Activated T-helper 1 cell treated with anti-CD3 and anti-CD28 coated beads, Interleukin-12 subunit alpha, Interleukin-12 subunit beta, Interleukin-2, Interleukin-4 antibody, amounts not matched to agents 30 ng/mL and 10 ng/mL and 1 ng/mL, durations not matched to agents 14 hours and 24 hours and 36 hours (primary cell): ENCODE results near the gene CD2. TPM values are rescaled to one million over a fixed set of nuclear protein-coding genes. Genes with fewer than 3 reads are reported as not detected.
A peak's percentile ranks its signal among the peaks of the same experiment; 100 is the strongest.
"Not testable (repeated sequence)": the region's sequence is repeated elsewhere in the genome, so short reads cannot be mapped to it uniquely, and the experiment has no call there.

ENCODE experiments used
- DNase-seq: peaks from one replicate; pipeline ENCODE4 v3.0.0; 2021; ENCODE audit warnings: low spot score
- H3K27ac Mint-ChIP-seq: one replicate; pipeline ENCODE4 v1.8.0; 2021; ENCODE audit warnings: mild to moderate bottlenecking, mixed read lengths
- H3K27me3 Mint-ChIP-seq: one replicate; pipeline ENCODE4 v1.8.0; 2022; ENCODE audit warnings: mild to moderate bottlenecking, moderate library complexity, mixed read lengths; ENCODE audit not compliant: insufficient read depth
- H3K36me3 Mint-ChIP-seq: one replicate; pipeline ENCODE4 v1.8.0; 2021; ENCODE audit warnings: low read depth, mixed read lengths
- H3K4me1 Mint-ChIP-seq: one replicate; pipeline ENCODE4 v1.8.0; 2021; ENCODE audit warnings: low read depth, mixed read lengths
- H3K4me3 Mint-ChIP-seq: one replicate; pipeline ENCODE4 v1.8.0; 2021; ENCODE audit warnings: mild to moderate bottlenecking, moderate library complexity, mixed read lengths
- H3K9me3 Mint-ChIP-seq: one replicate; pipeline ENCODE4 v1.8.0; 2021; ENCODE audit warnings: mixed read lengths
- intact Hi-C: fragments of 100-400 bp; cut with micrococcal nuclease; formaldehyde crosslinking; loops from one replicate; pipeline ENCODE4 v1.15.1; 2024
- total RNA-seq: library from RNA; stranded (reverse); gene quantifications from 2 replicates; pipeline ENCODE4 v1.2.3, GENCODE V29; 2022

CD2 gene
- total RNA-seq, 1 donor from 2014 or later, result 651 TPM

DNA sequence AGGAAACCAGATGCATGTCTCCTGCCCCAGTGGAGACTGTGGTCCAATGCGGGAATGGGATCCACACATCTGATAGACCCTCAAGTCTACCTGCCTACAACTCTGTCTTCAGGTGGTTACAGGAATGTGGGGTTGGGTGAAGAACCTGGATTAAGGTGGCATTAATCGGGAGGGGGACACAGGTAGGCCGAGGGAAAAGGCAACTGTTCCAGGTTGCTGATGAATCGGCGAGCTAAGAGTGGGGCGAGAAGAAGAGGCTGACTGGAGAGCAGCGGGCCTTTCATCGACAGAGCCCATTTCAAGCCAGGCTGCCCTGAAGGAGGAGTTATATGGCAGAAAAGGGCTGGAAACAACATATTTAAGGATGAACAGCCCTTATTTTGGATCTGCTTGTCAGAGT lies 836 bp downstream of the CD2 start:
- intact Hi-C loops, result loop anchor here (2.0 kb wide), 1 partner anchor 14 kb away; no protein-coding TSS in a partner anchor
- Mint-ChIP-seq H3K4me3 (peak overlapping the region; percentile 97), H3K27ac (peak overlapping the region; percentile 97), H3K27me3 (no peaks in the 10 kb centered on the region), H3K36me3 (peaks cover 59% of the 10 kb centered on the region), H3K4me1 (peaks cover 44% of the 10 kb centered on the region), H3K9me3 (peaks cover 3% of the 10 kb centered on the region)
- DNase-seq, result no peak

DNA sequence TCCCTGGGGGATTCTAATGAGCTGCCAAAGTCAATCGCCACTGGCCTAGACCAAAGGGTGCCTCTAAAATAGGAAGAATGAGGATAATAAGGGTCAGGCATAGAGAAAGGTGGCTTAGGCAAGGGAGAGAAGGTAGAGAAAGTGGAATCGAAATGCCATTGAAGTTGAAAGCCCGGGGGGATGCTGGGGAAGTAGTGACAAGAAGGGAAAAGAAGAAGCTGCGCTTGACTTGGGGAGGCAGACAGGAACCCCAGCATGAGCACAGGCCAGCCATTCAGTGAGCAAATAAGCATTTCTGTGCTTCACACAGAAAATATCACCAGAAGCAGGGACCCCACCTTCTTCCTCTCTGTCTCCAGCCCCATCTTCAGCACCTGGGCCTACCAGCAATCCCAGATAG lies 1.5 kb downstream of the CD2 start:
- Mint-ChIP-seq H3K27ac (peak overlapping the region; percentile 97), H3K4me1 (peaks cover 47% of the 10 kb centered on the region), H3K4me3 (peak overlapping the region; percentile 97), H3K9me3 (no peaks in the 10 kb centered on the region), H3K36me3 (peaks cover 65% of the 10 kb centered on the region), H3K27me3 (no peaks in the 10 kb centered on the region)
- DNase-seq, result no peak
- intact Hi-C loops, result loop anchor here (2.0 kb wide), 1 partner anchor 13 kb away; no protein-coding TSS in a partner anchor

DNA sequence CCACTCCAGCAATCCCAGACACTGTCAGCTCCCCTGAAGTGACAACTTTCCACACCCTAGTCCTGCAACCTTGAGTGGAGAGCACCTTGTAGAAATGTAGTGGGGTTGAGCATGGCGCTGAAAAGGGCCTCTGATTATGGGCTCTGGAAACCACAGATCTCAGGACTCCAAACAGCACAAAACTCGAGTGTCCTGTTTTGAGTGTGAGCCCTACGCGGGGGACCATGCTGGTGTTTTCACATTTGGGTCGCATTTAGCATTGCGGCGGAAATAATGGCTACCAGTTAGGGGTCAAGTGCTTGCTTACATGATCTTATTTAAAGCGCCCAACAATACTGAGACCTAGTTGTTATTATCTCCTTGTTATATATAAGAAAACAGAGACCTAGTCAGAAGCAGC lies 1.9 kb downstream of the CD2 start:
- H3K27me3 Mint-ChIP-seq, intact Hi-C loops, DNase-seq, H3K9me3 Mint-ChIP-seq: not testable (repeated sequence)
- H3K36me3 Mint-ChIP-seq, result peaks cover 67% of the 10 kb centered on the region
- H3K4me3 Mint-ChIP-seq, result peak overlapping the region; percentile 97
- peaks cover 48% of the 10 kb centered on the region for H3K4me1 Mint-ChIP-seq
- H3K27ac Mint-ChIP-seq, result peak overlapping the region; percentile 97

DNA sequence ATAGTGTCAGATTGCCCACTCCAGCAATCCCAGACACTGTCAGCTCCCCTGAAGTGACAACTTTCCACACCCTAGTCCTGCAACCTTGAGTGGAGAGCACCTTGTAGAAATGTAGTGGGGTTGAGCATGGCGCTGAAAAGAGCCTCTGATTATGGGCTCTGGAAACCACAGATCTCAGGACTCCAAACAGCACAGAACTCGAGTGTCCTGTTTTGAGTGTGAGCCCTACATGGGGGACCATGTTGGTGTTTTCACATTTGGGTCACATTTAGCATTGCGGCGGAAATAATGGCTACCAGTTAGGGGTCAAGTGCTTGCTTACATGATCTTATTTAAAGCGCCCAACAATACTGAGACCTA lies 4.2 kb downstream of the CD2 start:
- Mint-ChIP-seq H3K4me1 (peaks cover 49% of the 10 kb centered on the region), H3K36me3 (peaks cover 89% of the 10 kb centered on the region), H3K27ac (peak overlapping the region; percentile 96), H3K4me3 (peak overlapping the region; percentile 97)
- DNase-seq, H3K9me3 Mint-ChIP-seq, H3K27me3 Mint-ChIP-seq, intact Hi-C loops: not testable (repeated sequence)

DNA sequence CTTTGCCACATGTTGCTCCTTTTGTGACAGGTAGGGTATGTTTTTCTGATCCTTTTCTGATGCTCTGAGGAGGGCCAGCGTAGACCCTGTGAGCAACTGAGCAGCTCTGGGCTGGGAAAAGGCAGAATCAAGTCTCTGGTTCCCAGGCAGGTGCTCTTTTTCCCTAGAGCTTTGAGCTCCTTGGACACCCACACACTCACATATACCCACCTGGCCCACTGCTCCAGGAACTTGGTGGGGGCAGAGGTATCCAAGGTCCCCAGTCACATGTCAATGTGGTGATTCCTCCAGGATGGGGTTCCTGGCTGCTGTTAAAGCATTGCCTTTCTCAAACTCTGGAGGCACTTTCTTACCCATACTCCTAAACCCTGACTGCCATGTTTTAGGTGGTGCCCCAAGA lies 5.4 kb downstream of the CD2 start:
- H3K36me3 Mint-ChIP-seq, result peaks cover 95% of the 10 kb centered on the region
- no peaks in the 10 kb centered on the region for H3K9me3 Mint-ChIP-seq
- H3K4me1 Mint-ChIP-seq, result peaks cover 53% of the 10 kb centered on the region
- peak overlapping the region; percentile 96 for H3K27ac Mint-ChIP-seq
- intact Hi-C loops, result loop anchor here (5.0 to 10.0 kb wide), 4 partner anchors 255 to 905 kb away; partner anchors contain the start of gene TENT5C
- peaks cover 3% of the 10 kb centered on the region for H3K27me3 Mint-ChIP-seq
- H3K4me3 Mint-ChIP-seq, result peak overlapping the region; percentile 97
- DNase-seq, result no peak

DNA sequence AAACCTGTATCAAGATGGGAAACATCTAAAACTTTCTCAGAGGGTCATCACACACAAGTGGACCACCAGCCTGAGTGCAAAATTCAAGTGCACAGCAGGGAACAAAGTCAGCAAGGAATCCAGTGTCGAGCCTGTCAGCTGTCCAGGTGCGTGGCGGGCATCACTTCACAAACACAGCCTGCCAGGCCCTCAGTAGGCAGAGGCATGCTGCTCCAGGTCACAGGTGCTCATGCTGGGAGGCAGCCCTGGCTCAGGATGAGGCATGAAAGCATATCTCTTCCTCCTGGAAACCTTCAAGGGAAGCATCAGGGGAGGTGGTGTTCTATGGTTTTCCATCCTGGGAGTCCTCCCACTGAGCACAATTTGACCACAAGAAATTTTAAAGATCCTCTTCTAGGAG lies 6.3 kb downstream of the CD2 start:
- Mint-ChIP-seq H3K36me3 (peaks cover 95% of the 10 kb centered on the region), H3K4me3 (peak overlapping the region; percentile 84), H3K4me1 (peaks cover 61% of the 10 kb centered on the region), H3K9me3 (no peaks in the 10 kb centered on the region), H3K27ac (peak overlapping the region; percentile 100), H3K27me3 (peaks cover 3% of the 10 kb centered on the region)
- intact Hi-C loops, result loop anchor here (5.0 to 10.0 kb wide), 4 partner anchors 256 to 904 kb away; partner anchors contain the start of gene TENT5C
- DNase-seq, result no peak

DNA sequence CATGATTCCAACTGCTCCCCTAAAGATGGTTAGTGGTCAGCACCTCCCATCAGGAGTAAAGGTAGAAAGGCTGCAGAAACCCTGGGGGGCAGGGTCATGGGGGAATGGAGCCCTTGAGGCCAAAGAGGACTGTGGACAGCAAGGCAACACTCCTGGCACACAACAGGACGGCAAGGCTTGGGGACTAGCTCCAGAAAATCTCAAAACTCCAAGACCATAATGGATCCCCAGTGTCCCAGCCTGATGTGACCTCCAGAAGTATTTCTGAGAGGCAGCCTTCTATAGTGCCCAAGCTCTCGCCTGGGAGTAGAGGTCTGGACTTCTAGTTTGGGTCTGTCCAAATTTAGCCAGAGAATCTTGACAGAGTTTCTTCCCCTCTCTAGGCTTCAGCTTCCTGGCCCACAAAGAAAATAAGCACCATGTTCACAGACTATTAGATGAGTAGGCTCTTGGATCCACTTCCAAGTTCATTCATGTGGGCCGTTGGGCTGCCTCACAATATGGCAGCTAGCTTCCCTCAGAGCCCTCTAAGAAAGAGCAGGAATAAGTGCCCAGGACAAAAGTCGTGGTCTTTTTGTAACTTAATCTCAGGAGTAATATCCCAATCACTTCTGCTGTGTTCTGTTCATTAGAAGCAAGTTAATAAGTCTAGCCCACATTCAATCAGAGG lies 6.9 kb downstream of the CD2 start:
- intact Hi-C loops, result loop anchor here (5.0 to 10.0 kb wide), 4 partner anchors 256 to 904 kb away; partner anchors contain the start of gene TENT5C
- no peaks in the 10 kb centered on the region for H3K9me3 Mint-ChIP-seq

DNA sequence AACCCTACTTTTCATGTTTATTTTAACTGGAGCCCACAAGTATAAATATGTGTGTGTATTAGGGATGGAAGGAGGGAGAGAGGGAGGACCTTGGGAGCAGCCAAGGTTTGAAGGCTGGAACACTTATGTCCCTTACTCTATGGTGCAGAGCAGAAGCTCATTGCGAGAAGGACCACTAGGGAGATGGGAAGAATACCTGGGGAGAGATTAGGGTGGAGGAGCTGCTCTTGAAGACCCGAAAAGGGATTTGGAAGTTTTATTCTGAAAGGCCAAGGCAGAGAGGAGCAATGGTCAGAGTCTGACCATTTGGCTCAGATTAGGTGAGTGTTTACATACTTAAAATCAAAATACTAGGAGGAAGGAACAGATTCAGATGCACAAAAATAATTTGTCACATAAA lies 8.1 kb downstream of the CD2 start:
- Mint-ChIP-seq H3K9me3 (no peaks in the 10 kb centered on the region), H3K36me3 (peaks cover 95% of the 10 kb centered on the region), H3K27me3 (peaks cover 3% of the 10 kb centered on the region), H3K27ac (peak overlapping the region; percentile 100), H3K4me3 (peak overlapping the region; percentile 84), H3K4me1 (peaks cover 79% of the 10 kb centered on the region)
- intact Hi-C loops, result loop anchor here (5.0 to 10.0 kb wide), 4 partner anchors 257 to 903 kb away; partner anchors contain the start of gene TENT5C
- no peak for DNase-seq

More for the DNA sequence above, 6.9 kb downstream of the CD2 start:
- Mint-ChIP-seq H3K27ac (peak overlapping the region; percentile 100), H3K4me1 (peaks cover 67% of the 10 kb centered on the region), H3K4me3 (peak overlapping the region; percentile 84), H3K27me3 (peaks cover 3% of the 10 kb centered on the region), H3K36me3 (peaks cover 95% of the 10 kb centered on the region)
- no peak for DNase-seq

DNA sequence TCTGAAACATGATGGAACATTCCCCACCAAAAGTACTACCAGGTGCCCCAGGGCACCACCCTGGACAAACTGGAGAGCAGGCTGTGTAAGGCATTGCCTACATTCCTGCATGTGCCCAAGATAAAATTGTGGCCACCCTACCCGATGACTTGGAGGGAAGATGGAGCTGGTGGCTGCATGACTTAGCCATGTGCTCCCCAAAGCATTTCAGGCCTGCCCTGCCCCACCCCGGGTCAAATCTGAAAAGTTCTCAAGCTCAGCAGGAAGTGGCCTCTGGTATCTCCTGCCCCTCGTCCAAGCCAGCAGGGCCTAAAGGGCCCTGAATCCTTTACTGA lies 8.5 kb downstream of the CD2 start:
- H3K4me3 Mint-ChIP-seq, result peak overlapping the region; percentile 84
- no peak for DNase-seq

DNA sequence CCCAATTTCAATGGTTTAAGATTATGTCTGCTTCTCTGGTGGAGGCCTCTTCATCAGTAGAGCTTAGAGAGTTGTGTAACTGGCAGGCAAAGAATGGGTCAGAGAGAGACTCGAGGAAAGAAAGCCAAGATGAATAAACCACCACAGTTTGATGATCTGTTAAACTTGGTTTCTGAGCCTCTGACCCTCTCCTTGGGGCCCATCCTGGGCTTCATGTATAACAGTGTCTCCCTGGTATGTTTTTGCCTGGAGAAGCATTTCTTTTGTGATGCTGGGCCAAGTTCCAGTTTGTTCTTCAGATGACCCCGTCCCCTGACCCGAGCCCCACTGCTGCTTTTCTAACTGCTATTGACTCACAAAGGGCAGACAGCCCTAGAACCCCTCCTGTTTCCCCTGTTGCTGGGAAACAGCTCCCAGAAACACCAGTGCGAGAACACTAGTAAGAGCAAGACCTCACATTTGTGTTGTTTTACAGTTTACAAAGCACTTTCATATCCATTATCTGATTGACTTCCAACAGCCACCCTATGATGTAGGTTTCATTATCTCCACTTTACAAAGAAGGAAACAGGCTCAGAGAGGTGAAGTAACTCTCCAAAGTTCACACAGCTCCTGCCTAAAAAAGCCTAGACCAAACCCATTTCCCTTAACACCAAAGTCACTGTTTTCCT lies 9.0 kb downstream of the CD2 start:
- Mint-ChIP-seq H3K9me3 (no peaks in the 10 kb centered on the region), H3K27ac (peak overlapping the region; percentile 100), H3K4me1 (peaks cover 89% of the 10 kb centered on the region), H3K27me3 (peaks cover 3% of the 10 kb centered on the region), H3K36me3 (peaks cover 96% of the 10 kb centered on the region), H3K4me3 (peak overlapping the region; percentile 84)
- peak; percentile 74 for DNase-seq
- intact Hi-C loops, result loop anchor here (1.0 to 10.0 kb wide), 6 partner anchors 9 to 902 kb away; partner anchors contain the start of genes CD2 and TENT5C

More for the DNA sequence above, 8.5 kb downstream of the CD2 start:
- Mint-ChIP-seq H3K4me1 (peaks cover 84% of the 10 kb centered on the region), H3K9me3 (no peaks in the 10 kb centered on the region), H3K27ac (peak overlapping the region; percentile 100), H3K36me3 (peaks cover 94% of the 10 kb centered on the region), H3K27me3 (peaks cover 3% of the 10 kb centered on the region)
- intact Hi-C loops, result loop anchor here (1.0 to 10.0 kb wide), 6 partner anchors 8 to 902 kb away; partner anchors contain the start of genes CD2 and TENT5C

DNA sequence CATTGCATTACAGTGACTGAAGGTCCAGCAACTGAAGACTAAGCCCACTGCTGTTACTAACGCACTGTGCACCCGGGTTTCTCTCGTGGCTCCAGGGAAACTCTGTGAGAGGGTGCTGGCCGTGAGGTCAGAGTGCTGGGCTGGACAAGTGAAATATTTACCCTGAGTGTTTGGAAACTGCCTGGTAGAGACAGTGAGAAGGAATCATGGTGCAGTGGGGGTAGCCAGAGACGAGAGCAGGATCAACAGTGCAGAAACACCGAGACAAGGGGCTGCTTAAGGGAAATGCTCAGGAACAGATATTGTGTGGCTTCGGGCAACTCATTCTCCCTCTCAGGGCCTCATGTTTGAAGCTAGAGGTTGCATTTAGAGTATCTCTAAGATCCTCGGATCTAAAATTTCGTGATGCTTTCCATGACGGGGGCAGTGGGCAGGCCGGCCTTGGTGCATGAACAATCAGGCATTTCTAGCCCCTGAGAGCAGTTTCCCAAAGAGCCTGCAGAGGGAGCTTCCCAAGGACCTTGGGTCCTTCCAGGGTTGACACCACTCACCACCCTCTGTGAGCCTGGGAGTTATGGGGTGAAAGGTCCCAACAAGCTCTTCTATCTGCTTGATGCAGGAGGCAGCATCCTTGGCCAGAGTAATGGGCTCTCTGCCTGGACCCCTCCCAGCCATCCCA lies 9.7 kb downstream of the CD2 start:
- peaks cover 95% of the 10 kb centered on the region for H3K4me1 Mint-ChIP-seq
- H3K4me3 Mint-ChIP-seq, result peak overlapping the region; percentile 84
- peaks cover 3% of the 10 kb centered on the region for H3K27me3 Mint-ChIP-seq
- peak overlapping the region; percentile 100 for H3K27ac Mint-ChIP-seq
- H3K9me3 Mint-ChIP-seq, result no peaks in the 10 kb centered on the region
- intact Hi-C loops, result loop anchor here (1.0 to 10.0 kb wide), 13 partner anchors 8 to 901 kb away; partner anchors contain the start of genes CD2, TENT5C and TTF2
- peak; percentile 50 for DNase-seq
- H3K36me3 Mint-ChIP-seq, result peaks cover 97% of the 10 kb centered on the region

DNA sequence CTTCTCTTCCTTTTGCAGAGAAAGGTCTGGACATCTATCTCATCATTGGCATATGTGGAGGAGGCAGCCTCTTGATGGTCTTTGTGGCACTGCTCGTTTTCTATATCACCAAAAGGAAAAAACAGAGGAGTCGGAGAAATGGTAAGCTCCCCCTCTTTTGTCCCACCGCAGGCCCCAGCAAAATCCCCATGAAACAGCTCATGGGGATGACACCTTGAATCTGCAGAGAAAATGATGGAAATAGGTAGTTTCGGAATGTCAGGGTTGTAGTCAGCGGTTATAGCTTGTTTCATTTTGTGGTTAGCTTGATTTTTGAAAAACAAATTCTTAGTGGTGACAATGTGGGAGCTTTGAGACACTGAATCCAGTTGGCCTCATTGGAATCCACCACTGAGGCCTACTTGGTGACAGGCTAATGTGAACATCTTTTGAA lies 10.3 kb downstream of the CD2 start:
- peaks cover 95% of the 10 kb centered on the region for H3K4me1 Mint-ChIP-seq
- H3K4me3 Mint-ChIP-seq, result peak overlapping the region; percentile 84
- H3K27me3 Mint-ChIP-seq, result peaks cover 3% of the 10 kb centered on the region
- no peaks in the 10 kb centered on the region for H3K9me3 Mint-ChIP-seq
- H3K36me3 Mint-ChIP-seq, result peaks cover 97% of the 10 kb centered on the region
- peak; percentile 70 for DNase-seq
- intact Hi-C loops, result loop anchor here (1.0 to 10.0 kb wide), 11 partner anchors 8 to 900 kb away; partner anchors contain the start of genes TENT5C and TTF2
- H3K27ac Mint-ChIP-seq, result peak overlapping the region; percentile 100
